Esophagus muscularis mucosa (tissue), 4 donors: Measurements from ENCODE around the gene POLDIP3.

ENCODE experiments used
- EP300 ChIP-seq: sonication (generic); formaldehyde crosslinking; IDR thresholded peaks from one replicate; pipeline ENCODE4 v1.6.1; 2017; ENCODE audit warnings: antibody characterized with exemption
- POLR2A ChIP-seq: fragments of 450-650 bp; IDR thresholded peaks from one replicate; pipeline ENCODE4 v1.6.1; 2017; ENCODE audit warnings: antibody characterized with exemption, moderate library complexity, mild to moderate bottlenecking, low read depth
- POLR2AphosphoS5 ChIP-seq, 2 donors: sonication (generic); formaldehyde crosslinking; IDR thresholded peaks; one replicate each; pipeline ENCODE4 v1.6.1; 2017; ENCODE audit warnings: antibody characterized with exemption in 2 of 2
- TF ChIP-seq, protein P1 (sequence below), 3 experiments: fragments of 200-600 bp in 2 of 3; fragments of 450-650 bp in 1 of 3; sonication (generic) in 2 of 3; IDR thresholded peaks; one replicate each; pipeline ENCODE4 v1.5.1; 2017 to 2019; ENCODE audit warnings: antibody characterized with exemption in 3 of 3, mild to moderate bottlenecking in 2 of 3, moderate library complexity in 1 of 3

DNA sequence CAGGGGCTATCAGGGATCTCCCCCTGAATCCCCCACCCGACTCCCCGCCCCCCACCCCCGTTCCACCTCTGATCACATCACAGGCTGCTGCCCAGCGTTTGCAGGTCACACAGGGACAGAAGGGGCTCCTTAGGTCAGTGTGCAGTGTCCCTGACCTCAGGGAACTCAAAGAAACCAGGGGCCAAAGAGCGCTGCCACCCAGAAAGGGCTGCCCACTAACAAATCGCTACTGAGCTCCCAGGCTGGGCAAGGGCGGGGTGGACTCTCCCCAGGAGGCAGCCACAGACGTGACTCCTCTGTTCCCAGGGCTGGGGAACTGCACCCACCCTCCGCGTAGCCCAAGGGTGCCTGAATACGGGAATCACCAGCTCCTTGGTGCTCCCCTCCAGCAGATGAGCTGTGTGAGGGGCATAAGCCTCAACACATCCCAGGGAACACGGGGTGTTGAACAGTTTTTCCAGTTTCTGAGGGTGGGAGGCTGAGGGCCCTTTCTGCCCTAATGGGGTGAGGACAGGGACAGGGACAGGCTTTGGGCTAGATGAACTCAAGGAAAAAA is 9.9 kb upstream of the POLDIP3 start:
- TF ChIP-seq POLR2AphosphoS5 (IDR thresholded peaks at IDR 0.05) (no peak), POLR2A (no peak), EP300 (no peak)
- TF ChIP-seq, protein P1, sequence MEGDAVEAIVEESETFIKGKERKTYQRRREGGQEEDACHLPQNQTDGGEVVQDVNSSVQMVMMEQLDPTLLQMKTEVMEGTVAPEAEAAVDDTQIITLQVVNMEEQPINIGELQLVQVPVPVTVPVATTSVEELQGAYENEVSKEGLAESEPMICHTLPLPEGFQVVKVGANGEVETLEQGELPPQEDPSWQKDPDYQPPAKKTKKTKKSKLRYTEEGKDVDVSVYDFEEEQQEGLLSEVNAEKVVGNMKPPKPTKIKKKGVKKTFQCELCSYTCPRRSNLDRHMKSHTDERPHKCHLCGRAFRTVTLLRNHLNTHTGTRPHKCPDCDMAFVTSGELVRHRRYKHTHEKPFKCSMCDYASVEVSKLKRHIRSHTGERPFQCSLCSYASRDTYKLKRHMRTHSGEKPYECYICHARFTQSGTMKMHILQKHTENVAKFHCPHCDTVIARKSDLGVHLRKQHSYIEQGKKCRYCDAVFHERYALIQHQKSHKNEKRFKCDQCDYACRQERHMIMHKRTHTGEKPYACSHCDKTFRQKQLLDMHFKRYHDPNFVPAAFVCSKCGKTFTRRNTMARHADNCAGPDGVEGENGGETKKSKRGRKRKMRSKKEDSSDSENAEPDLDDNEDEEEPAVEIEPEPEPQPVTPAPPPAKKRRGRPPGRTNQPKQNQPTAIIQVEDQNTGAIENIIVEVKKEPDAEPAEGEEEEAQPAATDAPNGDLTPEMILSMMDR (IDR thresholded peaks at IDR 0.05), result no peak
